HG02623 (cell line): Measurements from ENCODE around the gene UBE2L5.

Experiments used
- ATAC-seq: cut with Tn5 transposase; IDR thresholded peaks from one replicate; pipeline ENCODE4 v1.9.1; 2021; ENCODE audit warnings: moderate library complexity; ENCODE audit not compliant: unreplicated experiment

Gene UBE2L5

DNA sequence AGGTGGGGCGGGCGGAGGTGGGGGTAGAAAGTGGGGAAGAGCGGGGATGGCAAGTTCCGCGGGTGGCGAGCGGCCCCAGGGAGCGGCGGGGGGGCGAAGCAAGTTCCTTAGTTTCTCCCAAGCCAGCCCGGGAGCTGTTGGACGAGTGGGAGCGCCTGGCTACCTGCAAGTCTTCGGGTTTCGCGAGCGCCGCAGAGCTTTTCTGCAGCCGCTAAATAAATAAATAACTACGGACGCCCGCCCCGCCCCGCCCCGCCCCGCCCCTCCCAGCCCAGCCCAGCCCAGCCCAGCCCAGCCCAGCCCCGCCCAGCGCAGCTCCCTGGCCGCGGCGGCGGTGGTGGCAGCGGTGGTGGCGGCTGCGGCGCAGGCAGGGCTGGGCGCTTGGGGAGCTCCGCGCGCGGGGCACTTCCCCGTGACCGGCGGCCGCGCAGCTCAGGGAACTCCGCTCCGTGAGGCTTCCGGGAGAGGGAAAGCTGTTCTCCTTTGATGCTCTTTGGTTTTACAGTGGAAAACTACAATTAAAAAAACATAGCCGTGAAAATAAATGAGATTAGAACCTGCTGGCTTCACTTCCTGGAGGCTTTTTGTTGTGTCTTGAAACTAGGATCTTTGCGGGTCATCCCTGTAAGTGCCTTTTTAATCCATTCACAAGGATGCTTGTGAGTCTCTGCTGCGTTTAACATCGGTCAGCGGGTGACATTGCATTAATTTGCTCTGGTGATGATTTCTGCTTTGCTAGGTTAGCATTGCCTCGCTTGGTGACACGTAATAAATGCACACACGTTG, at the start of gene UBE2L5:
Gene UBE2L5 (plus strand): TSS at position 440 of the 786 bp plus-strand sequence. CDS start 5,498 bp downstream, outside the sequence.
- ATAC-seq = peak; percentile 60

DNA sequence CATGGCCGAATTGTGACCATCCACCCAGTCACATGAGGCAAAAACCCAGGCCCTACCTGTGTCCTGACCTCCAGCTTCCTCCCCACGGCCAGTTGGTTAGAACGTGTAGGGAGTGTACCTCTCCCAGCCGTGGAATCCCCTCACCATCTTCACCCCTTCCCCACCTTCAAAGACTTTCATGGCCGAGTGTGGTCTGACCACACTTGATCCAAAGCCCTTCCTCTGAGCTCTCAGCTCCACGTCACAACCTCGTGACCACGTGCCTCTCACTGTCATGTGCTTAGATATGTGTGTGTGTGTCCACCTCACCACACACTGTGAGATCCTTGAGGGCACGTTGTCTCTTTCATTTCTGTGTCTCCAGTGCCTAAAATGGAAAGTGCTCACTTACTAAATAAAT, 48.6 kb upstream of the UBE2L5 start:
- no peak for ATAC-seq

DNA sequence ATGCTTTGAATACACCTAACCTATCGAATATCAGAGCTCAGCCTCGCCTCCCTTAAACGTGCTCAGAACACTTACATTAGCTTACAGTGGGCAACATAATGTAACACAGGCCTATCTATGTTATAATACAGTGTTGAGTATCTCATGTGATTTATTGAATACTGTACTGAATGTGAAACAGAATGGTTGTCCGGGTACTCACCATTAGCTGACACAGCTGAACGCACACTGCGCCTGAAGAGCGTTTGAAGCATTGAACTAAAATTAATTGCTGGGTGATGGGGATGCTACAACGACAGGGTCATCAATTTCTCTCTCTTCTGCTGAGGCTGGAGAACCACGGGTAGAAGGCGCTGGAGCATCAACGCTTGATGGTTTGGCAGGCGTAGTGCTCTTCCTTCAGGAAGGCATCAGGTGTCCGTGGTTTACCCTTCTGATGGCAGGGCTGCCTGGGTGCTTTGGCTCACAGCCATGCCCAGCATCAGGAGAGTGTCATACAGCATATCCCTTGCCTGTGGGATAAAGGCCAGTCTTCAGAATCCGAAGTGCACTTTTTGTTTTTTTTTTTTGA, 46.9 kb upstream of the UBE2L5 start:
- no peak for ATAC-seq

GRCh38 chr13:30376426-30377311, 45.6 kb upstream of the UBE2L5 start:
- peak; percentile 52 for ATAC-seq

DNA sequence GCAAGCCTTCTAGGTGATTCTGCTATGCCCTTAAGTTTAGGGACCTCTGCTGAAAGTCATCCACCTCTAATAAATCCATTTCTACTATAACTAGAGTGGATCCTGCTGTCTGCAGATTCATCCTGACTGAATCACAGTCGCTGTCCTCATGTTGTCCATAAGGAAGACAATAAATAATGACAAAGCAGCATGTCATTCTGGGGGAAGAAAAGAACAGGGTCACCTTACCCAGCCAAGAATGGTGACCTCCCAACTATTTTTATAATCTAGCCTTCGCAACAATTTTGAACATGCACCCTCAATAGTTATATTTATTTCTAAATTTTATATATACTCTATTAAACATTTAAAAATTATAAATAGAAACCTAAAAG, 45.0 kb upstream of the UBE2L5 start:
- ATAC-seq = no peak

DNA sequence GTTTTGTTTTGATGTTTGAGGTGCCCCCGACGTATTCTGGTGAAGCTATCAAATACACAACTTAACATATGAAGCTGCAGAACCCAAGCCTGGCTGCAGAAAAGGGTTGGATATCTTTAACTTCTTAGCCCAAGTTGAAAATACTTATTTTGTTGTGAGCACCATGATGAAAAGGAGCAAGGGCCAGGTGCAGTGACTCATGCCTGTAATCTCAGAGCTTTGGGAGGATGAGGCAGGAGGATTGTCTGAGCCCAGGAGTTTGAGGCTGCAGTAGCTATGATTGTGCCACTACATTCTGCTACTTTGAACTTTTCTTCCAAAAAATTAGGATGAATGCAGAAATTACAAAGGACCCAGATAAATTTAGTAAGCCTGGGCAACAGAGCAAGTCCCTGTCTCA, 44.1 kb upstream of the UBE2L5 start:
- no peak for ATAC-seq

DNA sequence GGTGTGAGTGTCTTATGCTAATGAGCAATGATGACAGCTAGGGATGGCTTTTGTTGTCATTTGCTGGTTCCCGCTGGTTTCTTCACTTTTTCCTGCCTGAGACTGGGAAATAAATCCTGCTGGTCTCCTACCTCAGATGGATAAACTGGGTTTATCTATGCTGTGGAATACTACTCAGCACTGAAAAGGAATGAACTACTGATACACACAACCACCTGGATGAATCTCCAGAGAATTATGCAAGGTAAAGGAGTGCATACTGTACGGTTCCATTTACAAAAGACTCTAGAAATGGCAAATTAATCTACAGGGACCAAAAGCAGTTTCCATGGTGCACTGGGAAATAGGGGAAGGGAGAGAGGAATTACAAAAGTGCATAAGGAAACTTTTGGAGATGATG, 41.2 kb upstream of the UBE2L5 start:
- no peak for ATAC-seq

GRCh38 chr13:30382836-30383525, 39.3 kb upstream of the UBE2L5 start:
- no peak for ATAC-seq

- no peak for ATAC-seq
Measured at GRCh38 chr13:30388406-30389283, 33.6 kb upstream of the UBE2L5 start.

GRCh38 chr13:30391956-30392680, 30.2 kb upstream of the UBE2L5 start:
- ATAC-seq = no peak

- no peak for ATAC-seq
Measured at GRCh38 chr13:30392681-30393045, 29.6 kb upstream of the UBE2L5 start.

GRCh38 chr13:30394751-30395191, 27.5 kb upstream of the UBE2L5 start:
- peak; percentile 51 for ATAC-seq

DNA sequence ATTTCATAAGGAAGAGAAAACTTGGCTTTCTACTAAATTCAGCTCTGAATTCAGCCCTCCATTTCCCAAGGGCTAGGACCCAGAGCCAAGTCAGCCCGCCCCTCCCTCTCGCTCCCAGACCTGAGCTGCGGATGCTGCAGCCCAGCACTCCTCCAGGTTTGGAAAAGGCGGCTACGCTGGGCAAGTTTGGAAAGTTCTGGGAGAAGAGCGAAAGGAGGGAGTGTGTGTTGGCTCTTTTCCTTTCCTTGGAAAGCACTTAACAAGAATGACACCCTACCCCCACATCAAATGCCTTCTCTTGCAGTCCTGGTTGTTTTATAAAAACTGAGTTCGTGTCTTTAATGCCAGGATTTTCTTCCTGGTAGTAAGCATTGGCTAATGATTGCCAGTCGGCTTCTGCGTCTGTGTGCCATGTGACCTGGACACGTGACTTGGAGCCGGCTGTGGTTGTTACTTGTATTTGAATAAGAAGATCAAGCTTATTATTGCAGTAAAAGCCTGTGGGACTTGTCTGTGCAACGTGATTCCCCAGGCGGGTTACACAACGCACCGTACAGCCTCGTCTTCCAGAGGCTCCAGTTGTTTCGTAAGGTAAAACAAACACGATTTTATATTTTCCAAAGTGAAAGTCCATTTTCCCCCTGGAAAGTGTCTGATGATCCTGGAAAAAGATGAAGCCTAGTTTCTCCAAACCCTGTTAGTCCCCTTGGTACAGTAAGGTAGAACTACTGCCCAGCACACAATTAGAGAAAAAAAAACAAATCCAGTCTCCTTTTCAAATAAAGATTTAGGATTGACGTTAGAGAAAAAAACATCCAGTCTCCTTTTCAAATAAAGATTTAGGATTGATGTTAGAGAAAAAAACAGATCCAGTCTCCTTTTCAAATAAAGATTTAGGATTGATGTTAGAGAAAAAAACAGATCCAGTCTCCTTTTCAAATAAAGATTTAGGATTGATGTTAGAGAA, 26.8 kb upstream of the UBE2L5 start:
- ATAC-seq = peak; percentile 57

DNA sequence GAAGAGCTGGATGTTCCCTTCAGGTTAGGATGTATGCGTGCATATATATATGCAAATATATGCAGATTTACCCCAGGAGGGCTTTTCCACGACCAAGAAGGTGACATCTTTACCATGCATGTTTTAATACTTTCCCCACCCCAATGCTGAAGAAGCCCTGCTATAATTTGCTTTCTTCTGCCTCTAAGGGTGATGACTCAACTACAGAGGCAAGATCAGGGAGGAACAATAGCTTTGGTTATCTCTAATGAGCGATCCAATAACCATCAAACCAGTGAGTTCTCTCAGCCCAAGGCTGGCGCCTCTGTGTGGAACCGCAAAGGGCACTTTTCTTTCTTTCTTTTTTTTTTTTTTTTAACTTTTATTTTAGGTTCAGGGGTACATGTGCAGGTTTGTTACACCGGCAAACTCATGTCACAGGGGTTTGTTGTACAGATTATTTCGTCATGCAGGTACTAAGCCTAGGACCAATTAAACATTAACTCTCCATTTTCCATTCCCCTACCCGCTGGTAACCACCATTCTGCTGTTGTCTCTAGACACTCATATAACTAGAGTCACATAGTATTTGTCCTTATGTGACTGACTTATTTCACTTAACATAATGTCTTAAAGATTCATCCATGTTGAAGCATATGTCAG, 25.7 kb upstream of the UBE2L5 start:
- ATAC-seq = no peak

- ATAC-seq = no peak
Measured at GRCh38 chr13:30398601-30399072, 23.7 kb upstream of the UBE2L5 start.

DNA sequence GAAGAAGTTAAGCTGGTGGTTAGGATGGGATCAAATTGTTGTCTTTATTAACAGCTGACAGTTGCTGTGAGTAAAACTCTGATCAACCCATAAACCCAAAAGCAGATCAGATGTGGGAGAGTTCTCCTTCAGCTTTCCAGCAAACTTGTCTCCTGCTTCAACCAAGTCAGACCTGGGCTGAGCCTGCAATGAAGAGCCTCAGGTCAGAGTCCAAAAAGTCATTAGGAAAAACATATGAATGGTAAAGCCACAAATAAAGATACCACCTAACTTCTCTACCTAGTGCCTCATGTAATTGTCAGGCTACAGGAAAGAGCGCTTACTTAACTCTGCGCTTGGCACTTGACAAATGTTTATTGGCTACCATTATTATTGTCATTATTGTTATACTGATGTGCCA, 21.9 kb upstream of the UBE2L5 start:
- ATAC-seq = no peak

GRCh38 chr13:30401347-30401746, 20.9 kb upstream of the UBE2L5 start:
- ATAC-seq = no peak

DNA sequence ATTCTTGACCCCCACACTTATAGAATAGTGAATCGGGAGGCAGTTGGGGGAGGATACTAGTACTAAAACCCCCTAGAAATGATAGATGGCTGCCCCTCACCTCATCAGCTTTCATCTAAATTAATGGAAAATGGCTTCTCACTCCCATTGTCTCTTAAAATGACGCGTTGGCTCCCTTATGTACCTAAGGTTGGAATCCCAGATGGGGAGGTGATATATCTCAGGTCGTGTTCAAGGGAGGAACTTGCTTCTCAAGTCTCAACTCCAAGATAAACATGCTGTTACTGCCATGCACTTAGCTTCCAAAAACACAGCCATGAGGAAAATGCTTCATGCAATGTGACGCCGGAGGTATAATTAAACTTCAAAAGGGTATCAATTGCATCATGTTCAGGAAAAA, 18.8 kb upstream of the UBE2L5 start:
- ATAC-seq = no peak
